NCI-H748 (cell line): ENCODE data around the gene TLE4.
"Not testable (repeated sequence)": the region's sequence is repeated elsewhere in the genome, so short reads cannot be mapped to it uniquely, and the experiment has no call there.

Experiments
- DNase-seq: peaks from one replicate; lab custom pipeline; 2025; ENCODE audit not compliant: unreplicated experiment; lab: John Stamatoyannopoulos, UW

Gene TLE4

GRCh38 chr9:79630521-79631403 lies 59.0 kb downstream of the TLE4 start:
- DNase-seq = no peak

GRCh38 chr9:79632060-79632459 lies 60.3 kb downstream of the TLE4 start:
- DNase-seq = no peak

- DNase-seq = no peak
These were observed 60.9 kb downstream of the TLE4 start for GRCh38 chr9:79632705-79633104.

GRCh38 chr9:79633558-79633957 lies 61.8 kb downstream of the TLE4 start:
- no peak for DNase-seq

- no peak for DNase-seq
These were observed 65.6 kb downstream of the TLE4 start for GRCh38 chr9:79637177-79637925.

- no peak for DNase-seq
These were observed 67.0 kb downstream of the TLE4 start for GRCh38 chr9:79638806-79639205.

GRCh38 chr9:79639354-79639753 lies 67.6 kb downstream of the TLE4 start:
- DNase-seq = no peak

- not testable (repeated sequence) for DNase-seq
These were observed 68.3 kb downstream of the TLE4 start for GRCh38 chr9:79640067-79640466.

- DNase-seq = no peak
These were observed 69.3 kb downstream of the TLE4 start for GRCh38 chr9:79641070-79641469.

GRCh38 chr9:79642671-79643070 lies 70.9 kb downstream of the TLE4 start:
- no peak for DNase-seq

- DNase-seq = no peak
These were observed 72.3 kb downstream of the TLE4 start for GRCh38 chr9:79644048-79644447.

GRCh38 chr9:79644601-79645000 lies 72.8 kb downstream of the TLE4 start:
- DNase-seq = no peak

- DNase-seq = no peak
These were observed 73.3 kb downstream of the TLE4 start for GRCh38 chr9:79645110-79645509.

- no peak for DNase-seq
These were observed 74.3 kb downstream of the TLE4 start for GRCh38 chr9:79646096-79646495.

- DNase-seq = peak; percentile 27
These were observed 79.6 kb downstream of the TLE4 start for GRCh38 chr9:79651251-79651795.

GRCh38 chr9:79652598-79652997 lies 80.8 kb downstream of the TLE4 start:
- no peak for DNase-seq

- not testable (repeated sequence) for DNase-seq
These were observed 83.0 kb downstream of the TLE4 start for GRCh38 chr9:79654591-79655382.

GRCh38 chr9:79655551-79655950 lies 83.8 kb downstream of the TLE4 start:
- no peak for DNase-seq

- no peak for DNase-seq
These were observed 84.4 kb downstream of the TLE4 start for GRCh38 chr9:79656169-79656568.

- no peak for DNase-seq
These were observed 86.1 kb downstream of the TLE4 start for GRCh38 chr9:79657891-79658290.

GRCh38 chr9:79658926-79659325 lies 87.2 kb downstream of the TLE4 start:
- DNase-seq = no peak
